Hepatocyte (in vitro differentiated cells): ENCODE data around the gene SLC5A4. TPM values are rescaled to one million over a fixed set of nuclear protein-coding genes. Genes with fewer than 3 reads are reported as not detected.
"Not testable (repeated sequence)": the region's sequence is repeated elsewhere in the genome, so short reads cannot be mapped to it uniquely, and the experiment has no call there.

Source experiments
- DNase-seq: peaks from one replicate; pipeline ENCODE4 v3.0.0-alpha.2; 2016; ENCODE audit warnings: low spot score
- H2AFZ ChIP-seq: fragments of 200-600 bp; sonication (generic); 2 replicates; pipeline ENCODE4 v1.6.0; 2016; ENCODE audit warnings: antibody characterized with exemption, mild to moderate bottlenecking
- H3K27ac ChIP-seq: fragments of 200-600 bp; sonication (generic); 2 replicates; pipeline ENCODE4 v1.5.1; 2016; ENCODE audit warnings: mild to moderate bottlenecking
- H3K27me3 ChIP-seq: fragments of 200-600 bp; sonication (generic); 2 replicates; pipeline ENCODE4 v1.6.1; 2016
- H3K36me3 ChIP-seq: fragments of 200-600 bp; sonication (generic); replicated peaks from 2 replicates; pipeline ENCODE4 v1.5.1; 2016; ENCODE audit warnings: low read depth; ENCODE audit not compliant: insufficient read depth
- H3K4me1 ChIP-seq: fragments of 200-600 bp; sonication (generic); 2 replicates; pipeline ENCODE4 v1.5.1; 2016; ENCODE audit warnings: mild to moderate bottlenecking, moderate library complexity; ENCODE audit not compliant: insufficient read depth
- H3K4me2 ChIP-seq: fragments of 200-600 bp; sonication (generic); 2 replicates; pipeline ENCODE4 v1.6.0; 2016
- H3K4me3 ChIP-seq: fragments of 200-600 bp; sonication (generic); 2 replicates; pipeline ENCODE4 v1.5.1; 2016; ENCODE audit warnings: mild to moderate bottlenecking
- H3K79me2 ChIP-seq: fragments of 200-600 bp; sonication (generic); 2 replicates; pipeline ENCODE4 v1.6.0; 2017; ENCODE audit warnings: mild to moderate bottlenecking
- H3K9me2 ChIP-seq: fragments of 200-600 bp; sonication (generic); replicated peaks from 2 replicates; pipeline ENCODE4 v1.6.0; 2017; ENCODE audit warnings: mild to moderate bottlenecking; ENCODE audit not compliant: insufficient read depth
- H3K9me3 ChIP-seq: fragments of 200-600 bp; sonication (generic); 2 replicates; pipeline ENCODE4 v1.5.1; 2016; ENCODE audit warnings: low read depth, mild to moderate bottlenecking
- H4K20me1 ChIP-seq: fragments of 200-600 bp; sonication (generic); 2 replicates; pipeline ENCODE4 v1.6.0; 2016; ENCODE audit warnings: mild to moderate bottlenecking; ENCODE audit not compliant: insufficient read depth, poor library complexity, severe bottlenecking
- EZH2 ChIP-seq: fragments of 200-600 bp; sonication (generic); IDR thresholded peaks from 2 replicates; pipeline ENCODE4 v1.6.1; 2016; ENCODE audit warnings: antibody characterized with exemption, mild to moderate bottlenecking, borderline replicate concordance
- EZH2phosphoT487 ChIP-seq: fragments of 200-600 bp; sonication (generic); IDR thresholded peaks from one replicate; pipeline ENCODE4 v1.6.1; 2018; ENCODE audit warnings: antibody characterized with exemption, mild to moderate bottlenecking, low read depth, moderate library complexity; ENCODE audit not compliant: unreplicated experiment, severe bottlenecking
- WGBS: methylation state at CpG from one replicate; pipeline ENCODE4 v1.1.6; 2016; ENCODE audit warnings: low lambda C conversion rate; ENCODE audit errors: missing lambda C conversion rate; 5-methylcytosine and 5-hydroxymethylcytosine counted together
- polyA plus RNA-seq: library from polyadenylated mRNA; unstranded; fragments of >200 nt; fragmentation: Nextera tagmentation; extraction: Ambion mirVana; gene quantifications from 2 replicates; pipeline ENCODE4 v1.2.1, GENCODE V29; 2016
- total RNA-seq: library from RNA; depleted of rRNA; stranded (reverse); fragments of >200 nt; gene quantifications from 2 replicates; pipeline ENCODE4 v1.2.3, GENCODE V29; 2014
- TF ChIP-seq, protein P1 (sequence below): fragments of 200-600 bp; sonication (generic); IDR thresholded peaks from 2 replicates; pipeline ENCODE4 v1.5.1; 2016; ENCODE audit warnings: antibody characterized with exemption, mild to moderate bottlenecking; ENCODE audit not compliant: poor library complexity

Gene SLC5A4
- total and polyA plus RNA-seq, 2 experiments from 2014 or later, result 0.47 TPM; not detected in 1

DNA sequence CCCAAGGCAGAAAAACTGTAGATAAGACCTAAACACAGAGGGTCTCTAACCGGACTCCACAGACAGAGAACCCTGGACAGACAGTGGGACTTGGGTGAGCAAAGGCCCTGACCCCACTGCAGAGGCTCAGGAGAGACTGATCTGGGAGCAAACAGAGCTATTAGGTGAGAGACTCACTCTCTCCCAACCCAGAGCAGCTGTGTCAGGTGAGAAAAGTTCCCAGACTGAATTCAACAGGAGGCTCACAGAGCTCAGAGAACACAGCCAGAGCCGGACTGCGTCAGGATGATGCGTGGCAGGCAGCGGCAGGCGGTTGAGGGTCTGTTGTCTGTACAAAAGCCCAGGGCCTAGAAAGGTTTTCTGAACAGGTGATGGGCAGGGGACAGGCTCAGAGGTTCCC, 55.8 kb downstream of the SLC5A4 start:
- Histone ChIP-seq H3K9me2 (no peaks in the 10 kb centered on the region), H3K36me3 (no peaks in the 10 kb centered on the region), H2AFZ (no peak overlapping the region), H3K4me2 (no peak overlapping the region), H3K4me3 (no peak overlapping the region), H3K27ac (no peak overlapping the region), H3K79me2 (no peaks in the 10 kb centered on the region), H3K9me3 (no peaks in the 10 kb centered on the region), H3K4me1 (peaks cover 3% of the 10 kb centered on the region), H4K20me1 (no peaks in the 10 kb centered on the region), H3K27me3 (peaks cover 17% of the 10 kb centered on the region)
- DNase-seq, result no peak
- TF ChIP-seq EZH2phosphoT487, result no peak
- TF ChIP-seq EZH2, result no peak
- TF ChIP-seq, protein P1, sequence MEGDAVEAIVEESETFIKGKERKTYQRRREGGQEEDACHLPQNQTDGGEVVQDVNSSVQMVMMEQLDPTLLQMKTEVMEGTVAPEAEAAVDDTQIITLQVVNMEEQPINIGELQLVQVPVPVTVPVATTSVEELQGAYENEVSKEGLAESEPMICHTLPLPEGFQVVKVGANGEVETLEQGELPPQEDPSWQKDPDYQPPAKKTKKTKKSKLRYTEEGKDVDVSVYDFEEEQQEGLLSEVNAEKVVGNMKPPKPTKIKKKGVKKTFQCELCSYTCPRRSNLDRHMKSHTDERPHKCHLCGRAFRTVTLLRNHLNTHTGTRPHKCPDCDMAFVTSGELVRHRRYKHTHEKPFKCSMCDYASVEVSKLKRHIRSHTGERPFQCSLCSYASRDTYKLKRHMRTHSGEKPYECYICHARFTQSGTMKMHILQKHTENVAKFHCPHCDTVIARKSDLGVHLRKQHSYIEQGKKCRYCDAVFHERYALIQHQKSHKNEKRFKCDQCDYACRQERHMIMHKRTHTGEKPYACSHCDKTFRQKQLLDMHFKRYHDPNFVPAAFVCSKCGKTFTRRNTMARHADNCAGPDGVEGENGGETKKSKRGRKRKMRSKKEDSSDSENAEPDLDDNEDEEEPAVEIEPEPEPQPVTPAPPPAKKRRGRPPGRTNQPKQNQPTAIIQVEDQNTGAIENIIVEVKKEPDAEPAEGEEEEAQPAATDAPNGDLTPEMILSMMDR, result no peak
- WGBS, result 95% methylated on average over 6 of the region's 6 CpGs

GRCh38 chr22:32197553-32198226, 57.5 kb downstream of the SLC5A4 start:
- not testable (repeated sequence) for H3K27me3 ChIP-seq, H3K27ac ChIP-seq, H3K79me2 ChIP-seq, H3K36me3 ChIP-seq, H3K4me1 ChIP-seq, H3K4me2 ChIP-seq, H4K20me1 ChIP-seq, H3K9me2 ChIP-seq, H3K4me3 ChIP-seq, H3K9me3 ChIP-seq, H2AFZ ChIP-seq, DNase-seq
- 87% methylated on average over 5 of the region's 5 CpGs for WGBS

DNA sequence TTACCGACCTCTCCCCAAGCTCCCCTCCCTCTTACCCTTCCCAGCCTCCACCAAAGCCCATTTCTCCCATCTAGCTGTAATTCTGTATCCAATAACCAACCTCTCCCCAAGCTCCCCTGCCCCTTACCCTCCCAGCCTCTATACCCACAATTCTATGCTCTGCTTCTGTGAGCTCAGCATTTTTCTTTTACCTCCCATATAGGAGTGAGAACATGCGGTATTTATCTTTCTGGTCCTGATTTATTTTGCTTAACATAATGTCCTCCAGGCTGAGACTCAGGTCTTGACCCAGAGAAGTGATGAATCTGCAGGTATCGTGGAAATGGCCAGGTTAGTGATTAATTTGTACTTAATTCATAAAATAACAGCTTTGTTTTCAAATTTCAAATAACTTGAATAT, 59.2 kb downstream of the SLC5A4 start:
- H3K9me2 ChIP-seq, H3K27me3 ChIP-seq, H3K36me3 ChIP-seq, H3K9me3 ChIP-seq, DNase-seq, H4K20me1 ChIP-seq, H3K4me2 ChIP-seq, H3K79me2 ChIP-seq, H3K27ac ChIP-seq, H2AFZ ChIP-seq, H3K4me1 ChIP-seq, H3K4me3 ChIP-seq: not testable (repeated sequence)
- 85% methylated on average over 3 of the region's 3 CpGs for WGBS

DNA sequence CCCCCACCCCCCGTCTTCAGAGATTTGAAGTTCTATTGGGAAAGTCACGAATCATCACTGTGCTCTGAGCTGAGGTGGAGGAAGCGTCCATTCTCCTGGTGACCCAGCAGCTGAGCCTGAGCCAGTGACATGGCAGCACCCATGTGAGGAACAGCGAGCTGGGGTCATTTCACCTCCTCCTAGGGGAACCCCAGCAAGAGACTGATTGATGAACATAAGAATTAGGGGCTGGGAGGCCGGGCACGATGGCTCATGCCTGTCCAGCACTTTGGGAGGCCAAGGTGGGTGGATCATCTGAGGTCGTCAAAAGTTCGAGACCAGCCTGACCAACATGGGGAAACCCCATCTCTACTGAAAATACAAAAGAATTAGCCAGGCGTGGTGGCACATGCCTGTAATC, 61.8 kb downstream of the SLC5A4 start:
- H3K4me3 ChIP-seq, H3K4me2 ChIP-seq, H3K9me2 ChIP-seq, H3K9me3 ChIP-seq, H3K79me2 ChIP-seq, H2AFZ ChIP-seq, H3K27ac ChIP-seq, H3K4me1 ChIP-seq, H4K20me1 ChIP-seq, H3K36me3 ChIP-seq, DNase-seq: not testable (repeated sequence)
- peaks cover 16% of the 10 kb centered on the region for H3K27me3 ChIP-seq
- 80% methylated on average over 9 of the region's 9 CpGs for WGBS

DNA sequence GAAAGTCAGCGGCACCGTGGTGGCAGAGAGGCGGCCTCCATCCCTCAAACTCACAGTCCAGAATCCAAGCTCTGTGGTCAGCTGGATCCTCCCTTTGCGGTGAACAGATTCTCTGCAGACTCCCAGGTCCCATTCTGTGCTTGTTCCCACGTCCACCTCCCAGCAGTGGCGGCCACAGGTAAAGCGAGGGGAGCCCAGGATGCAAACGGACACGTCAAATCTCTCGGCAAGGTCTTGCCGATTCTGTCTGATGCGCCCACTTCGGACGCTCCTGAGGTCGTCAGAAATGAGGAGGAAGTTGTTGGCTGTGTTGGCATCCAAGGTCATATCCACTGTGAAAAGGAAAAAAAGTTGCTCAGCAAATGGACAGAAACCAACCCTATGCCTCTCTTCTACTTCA, 64.1 kb downstream of the SLC5A4 start:
- not testable (repeated sequence) for DNase-seq

More for the DNA sequence above, 64.1 kb downstream of the SLC5A4 start:
- not testable (repeated sequence) for H2AFZ ChIP-seq, H3K4me1 ChIP-seq, H4K20me1 ChIP-seq, H3K27ac ChIP-seq, H3K9me2 ChIP-seq, H3K36me3 ChIP-seq, H3K4me2 ChIP-seq, H3K9me3 ChIP-seq, H3K4me3 ChIP-seq, H3K79me2 ChIP-seq
- peaks cover 10% of the 10 kb centered on the region for H3K27me3 ChIP-seq
- 95% methylated on average over 13 of the region's 15 CpGs for WGBS
